Tibial nerve (tissue), 4 donors: ENCODE measurements around the gene LRP4.

Source experiments
- EP300 ChIP-seq, 2 donors: sonication (generic); formaldehyde crosslinking; IDR thresholded peaks; one replicate each; pipeline ENCODE4 v1.6.1; 2017; ENCODE audit warnings: antibody characterized with exemption in 2 of 2, mild to moderate bottlenecking in 1 of 2
- POLR2A ChIP-seq, 2 donors: fragments of 450-650 bp; IDR thresholded peaks; one replicate each; pipeline ENCODE4 v1.6.1; 2017; ENCODE audit warnings: antibody characterized with exemption in 2 of 2, mild to moderate bottlenecking in 2 of 2, moderate library complexity in 2 of 2
- TF ChIP-seq, protein P1 (sequence below), 5 experiments: fragments of 200-600 bp in 3 of 5; fragments of 450-650 bp in 2 of 5; sonication (generic) in 3 of 5; IDR thresholded peaks; one replicate each; pipeline ENCODE4 v1.5.1; 2016 to 2019; ENCODE audit warnings: antibody characterized with exemption in 5 of 5, mild to moderate bottlenecking in 3 of 5, moderate library complexity in 2 of 5

DNA sequence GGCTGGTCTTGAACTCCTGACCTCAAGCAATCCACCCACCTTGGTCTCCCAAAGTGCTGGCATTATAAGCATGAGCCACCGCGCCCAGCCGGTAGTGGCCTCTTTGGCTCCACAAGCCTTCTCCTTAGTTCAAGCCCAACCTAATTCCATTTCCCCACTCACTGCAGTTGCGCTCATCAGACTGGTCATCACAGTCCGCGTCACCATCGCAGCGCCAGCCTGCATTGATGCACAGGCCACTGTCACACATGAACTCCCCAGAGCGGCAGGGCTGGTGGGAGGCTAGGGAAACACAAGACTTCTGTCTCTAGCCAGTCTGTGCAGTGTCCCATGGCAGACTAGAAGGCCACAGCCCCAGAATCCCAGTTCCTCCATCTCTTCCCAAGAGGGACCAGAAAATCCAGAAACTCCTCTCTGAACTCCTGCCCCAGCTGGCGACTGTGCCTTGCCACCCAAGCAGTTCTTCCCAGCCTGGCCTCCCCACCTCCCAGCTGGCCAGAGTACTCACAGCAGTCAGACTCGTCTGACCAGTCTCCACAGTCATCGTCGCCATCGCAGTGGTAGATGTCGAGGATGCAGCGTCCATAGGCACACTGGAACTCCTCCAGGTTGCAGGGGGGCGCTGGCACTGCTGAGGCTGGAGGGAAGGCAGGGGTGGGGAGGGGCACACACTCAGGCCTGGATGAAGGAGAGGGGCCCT, 19.8 kb downstream of the LRP4 start:
- TF ChIP-seq POLR2A (IDR thresholded peaks at IDR 0.05) (no peak), EP300 (IDR thresholded peaks at IDR 0.05) (no peak)
- TF ChIP-seq, protein P1, sequence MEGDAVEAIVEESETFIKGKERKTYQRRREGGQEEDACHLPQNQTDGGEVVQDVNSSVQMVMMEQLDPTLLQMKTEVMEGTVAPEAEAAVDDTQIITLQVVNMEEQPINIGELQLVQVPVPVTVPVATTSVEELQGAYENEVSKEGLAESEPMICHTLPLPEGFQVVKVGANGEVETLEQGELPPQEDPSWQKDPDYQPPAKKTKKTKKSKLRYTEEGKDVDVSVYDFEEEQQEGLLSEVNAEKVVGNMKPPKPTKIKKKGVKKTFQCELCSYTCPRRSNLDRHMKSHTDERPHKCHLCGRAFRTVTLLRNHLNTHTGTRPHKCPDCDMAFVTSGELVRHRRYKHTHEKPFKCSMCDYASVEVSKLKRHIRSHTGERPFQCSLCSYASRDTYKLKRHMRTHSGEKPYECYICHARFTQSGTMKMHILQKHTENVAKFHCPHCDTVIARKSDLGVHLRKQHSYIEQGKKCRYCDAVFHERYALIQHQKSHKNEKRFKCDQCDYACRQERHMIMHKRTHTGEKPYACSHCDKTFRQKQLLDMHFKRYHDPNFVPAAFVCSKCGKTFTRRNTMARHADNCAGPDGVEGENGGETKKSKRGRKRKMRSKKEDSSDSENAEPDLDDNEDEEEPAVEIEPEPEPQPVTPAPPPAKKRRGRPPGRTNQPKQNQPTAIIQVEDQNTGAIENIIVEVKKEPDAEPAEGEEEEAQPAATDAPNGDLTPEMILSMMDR (IDR thresholded peaks at IDR 0.05), result no peak
